Transverse colon (tissue), 4 donors: ENCODE measurements around the gene NEK2. TPM values are rescaled to one million over a fixed set of nuclear protein-coding genes. Genes with fewer than 3 reads are reported as not detected.
"Not testable (repeated sequence)": the region's sequence is repeated elsewhere in the genome, so short reads cannot be mapped to it uniquely, and the experiment has no call there.

Experiments used
- DNase-seq: peaks from one replicate; pipeline ENCODE4 v3.0.0-alpha.2; 2019
- H3K27ac ChIP-seq, 4 donors: fragments of 200-600 bp; sonication (generic); 2 replicates each; pipeline ENCODE4 v1.5.1; 2016 to 2018; ENCODE audit warnings: inconsistent platforms in 4 of 4
- H3K27me3 ChIP-seq: fragments of 200-600 bp; sonication (generic); 2 replicates; pipeline ENCODE4 v1.5.1; 2017; ENCODE audit warnings: inconsistent platforms
- H3K36me3 ChIP-seq, 4 donors: fragments of 200-600 bp; sonication (generic); 2 replicates each; pipeline ENCODE4 v1.5.1; 2017 to 2019; ENCODE audit warnings: inconsistent platforms in 4 of 4
- H3K4me1 ChIP-seq, 4 donors: fragments of 200-600 bp; sonication (generic); 2 replicates each; pipeline ENCODE4 v1.5.1; 2017 to 2020; ENCODE audit warnings: inconsistent platforms in 4 of 4
- H3K4me3 ChIP-seq, 4 donors: fragments of 200-600 bp; sonication (generic); 1 replicate in 1 of 4; 2 replicates in 3 of 4; pipeline versions ENCODE4 v1.5.1 to v1.6.1; 2017 to 2019; ENCODE audit warnings: inconsistent platforms in 4 of 4
- H3K9me3 ChIP-seq, 2 donors: fragments of 200-600 bp; sonication (generic); 2 replicates each; pipeline ENCODE4 v1.5.1; 2017 to 2019; ENCODE audit warnings: inconsistent platforms in 2 of 2
- EP300 ChIP-seq: sonication (generic); formaldehyde crosslinking; IDR thresholded peaks from one replicate; pipeline ENCODE4 v1.6.1; 2017; ENCODE audit warnings: antibody characterized with exemption, low read depth
- POLR2A ChIP-seq: fragments of 450-650 bp; IDR thresholded peaks from one replicate; pipeline ENCODE4 v1.6.1; 2016; ENCODE audit warnings: antibody characterized with exemption, mild to moderate bottlenecking, moderate library complexity
- POLR2AphosphoS5 ChIP-seq, 3 donors: sonication (generic); formaldehyde crosslinking; IDR thresholded peaks; one replicate each; pipeline ENCODE4 v1.6.1; 2016; ENCODE audit warnings: antibody characterized with exemption in 3 of 3
- WGBS, 2 donors: methylation state at CpG; one replicate each; pipeline ENCODE4 v1.1.5; 2018; ENCODE audit warnings: low coverage in 1 of 2; 5-methylcytosine and 5-hydroxymethylcytosine counted together
- in situ Hi-C, 4 donors: fragments of 200-750 bp; cut with MboI; loops; one replicate each; pipeline versions ENCODE4 v1.15.0 to v1.15.1; 2017; ENCODE audit warnings: low sequenced_read_pairs in 3 of 4, low pct_ligation_motif_present in 1 of 4, low pct_unique_long_range_greater_than_20kb in 1 of 4
- intact Hi-C: fragments of 100-400 bp; cut with DNase I; formaldehyde crosslinking; loops from one replicate; pipeline ENCODE4 v1.15.1; 2023; ENCODE audit warnings: low total_unique reads
- total RNA-seq, 4 donors: library from RNA; depleted of rRNA; stranded (reverse); fragments of >200 nt; gene quantifications; one replicate each; pipeline ENCODE4 v1.1.0, GENCODE V29; 2016
- TF ChIP-seq, protein P1 (sequence below), 5 experiments: fragments of 200-600 bp in 3 of 5; fragments of 450-650 bp in 2 of 5; sonication (generic) in 3 of 5; IDR thresholded peaks; 1 replicate in 2 of 5; 2 replicates in 3 of 5; pipeline ENCODE4 v1.5.1; 2016 to 2017; ENCODE audit warnings: antibody characterized with exemption in 5 of 5, inconsistent platforms in 3 of 5, mild to moderate bottlenecking in 2 of 5, moderate library complexity in 1 of 5

The NEK2 gene
- total RNA-seq, 4 donors from 2014 or later = 1.7 to 4.9 (median 2.1) TPM

DNA sequence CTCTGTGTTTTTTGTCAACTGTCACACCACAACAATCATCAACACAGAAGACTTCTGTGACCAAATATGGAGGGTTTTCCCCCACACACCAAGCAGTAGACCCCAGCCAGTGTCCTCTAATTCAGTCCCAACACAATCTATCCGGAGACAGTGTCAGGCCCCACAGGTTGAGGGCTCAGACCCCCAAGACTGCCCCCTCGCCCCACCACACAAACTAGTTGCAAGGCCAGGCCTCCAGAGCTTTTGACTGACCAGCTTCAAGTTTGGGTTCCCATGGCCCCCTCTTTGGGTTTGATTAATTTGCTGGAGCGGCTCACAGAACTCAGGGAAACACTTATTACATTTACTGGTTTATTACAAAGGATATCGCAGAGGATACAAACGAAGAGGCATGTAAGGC lies 37.2 kb downstream of the NEK2 start:
- WGBS, 2 donors = 89% methylated on average over 5 of the region's 5 CpGs; no CpG with 5 or more reads in 1 of the 2 donors
- Histone ChIP-seq H3K27me3 (no peaks in the 10 kb centered on the region), H3K9me3 (no peaks in the 10 kb centered on the region), H3K36me3 (no peaks in the 10 kb centered on the region), H3K27ac (no peak overlapping the region), H3K4me1 (peaks cover 0 to 4% (median 4%) of the 10 kb centered on the region in 4 donors), H3K4me3 (no peak overlapping the region)
- TF ChIP-seq POLR2A = no peak
- in situ Hi-C loops = no loop called here
- no peak for DNase-seq
- intact Hi-C loops = no loop called here

DNA sequence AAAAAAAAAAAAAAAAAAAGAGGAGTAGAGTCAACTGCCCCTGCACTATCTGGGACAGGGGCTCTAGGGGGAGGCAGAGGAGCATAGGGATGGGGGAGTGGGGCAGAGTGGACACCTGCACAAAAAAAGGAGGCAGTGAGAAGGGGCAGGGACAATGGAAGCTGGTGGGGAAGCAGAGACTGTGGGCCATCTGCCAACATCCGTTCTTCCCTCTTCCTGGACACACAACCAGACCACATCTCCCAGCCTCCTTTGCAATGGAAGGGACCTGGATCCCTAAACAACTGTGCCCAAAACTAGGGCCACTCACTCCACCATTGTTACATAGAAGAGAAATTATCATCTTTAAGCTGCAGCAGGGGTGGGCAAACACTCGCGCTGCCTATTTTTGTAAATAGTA lies 38.4 kb downstream of the NEK2 start:
- WGBS, 2 donors = 77 to 100% methylated on average over 2 to 3 of the region's 3 CpGs
- H3K27ac ChIP-seq = no peak overlapping the region
- no peaks in the 10 kb centered on the region for H3K27me3 ChIP-seq
- H3K9me3 ChIP-seq = no peaks in the 10 kb centered on the region
- no peak overlapping the region for H3K4me3 ChIP-seq
- TF ChIP-seq POLR2AphosphoS5 (IDR thresholded peaks at IDR 0.05) = no peak
- TF ChIP-seq, protein P1, sequence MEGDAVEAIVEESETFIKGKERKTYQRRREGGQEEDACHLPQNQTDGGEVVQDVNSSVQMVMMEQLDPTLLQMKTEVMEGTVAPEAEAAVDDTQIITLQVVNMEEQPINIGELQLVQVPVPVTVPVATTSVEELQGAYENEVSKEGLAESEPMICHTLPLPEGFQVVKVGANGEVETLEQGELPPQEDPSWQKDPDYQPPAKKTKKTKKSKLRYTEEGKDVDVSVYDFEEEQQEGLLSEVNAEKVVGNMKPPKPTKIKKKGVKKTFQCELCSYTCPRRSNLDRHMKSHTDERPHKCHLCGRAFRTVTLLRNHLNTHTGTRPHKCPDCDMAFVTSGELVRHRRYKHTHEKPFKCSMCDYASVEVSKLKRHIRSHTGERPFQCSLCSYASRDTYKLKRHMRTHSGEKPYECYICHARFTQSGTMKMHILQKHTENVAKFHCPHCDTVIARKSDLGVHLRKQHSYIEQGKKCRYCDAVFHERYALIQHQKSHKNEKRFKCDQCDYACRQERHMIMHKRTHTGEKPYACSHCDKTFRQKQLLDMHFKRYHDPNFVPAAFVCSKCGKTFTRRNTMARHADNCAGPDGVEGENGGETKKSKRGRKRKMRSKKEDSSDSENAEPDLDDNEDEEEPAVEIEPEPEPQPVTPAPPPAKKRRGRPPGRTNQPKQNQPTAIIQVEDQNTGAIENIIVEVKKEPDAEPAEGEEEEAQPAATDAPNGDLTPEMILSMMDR (IDR thresholded peaks at IDR 0.05) = no peak
- no peak for TF ChIP-seq POLR2A
- TF ChIP-seq EP300 = no peak
- in situ Hi-C loops (no loop called here), intact Hi-C loops (no loop called here)
- peaks cover 0 to 10% (median 7%) of the 10 kb centered on the region in 4 donors for H3K4me1 ChIP-seq
- no peaks in the 10 kb centered on the region for H3K36me3 ChIP-seq
- no peak for DNase-seq

DNA sequence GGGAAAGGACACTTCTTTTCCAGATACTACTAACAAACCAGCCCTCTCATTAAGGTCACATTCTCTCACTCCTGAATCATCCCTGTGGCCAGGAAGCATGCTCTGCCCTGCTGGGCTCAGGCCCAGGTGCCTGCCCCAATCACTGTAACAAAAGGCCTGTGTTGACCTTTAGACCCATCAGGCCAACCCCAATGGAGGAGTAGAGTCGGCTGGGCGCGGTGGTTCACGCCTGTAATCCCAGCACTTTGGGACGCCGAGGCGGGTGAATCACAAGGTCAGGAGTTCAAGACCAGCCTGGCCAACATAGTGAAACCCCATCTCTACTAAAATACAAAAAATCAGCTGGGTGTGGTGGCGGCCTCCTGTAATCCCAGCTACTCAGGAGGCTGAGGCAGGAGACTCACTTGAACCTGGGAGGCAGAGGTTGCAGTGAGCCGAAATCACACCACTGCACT lies 38.8 kb downstream of the NEK2 start:
- H3K4me1 ChIP-seq = peaks cover 0 to 10% (median 7%) of the 10 kb centered on the region in 4 donors
- peak; percentile 76 for DNase-seq
- WGBS, 2 donors = 64% methylated on average over 9 of the region's 9 CpGs; no CpG with 5 or more reads in 1 of the 2 donors
- peak in 1 of 3 donors; percentile 22 for TF ChIP-seq POLR2AphosphoS5 (IDR thresholded peaks at IDR 0.05)
- H3K36me3 ChIP-seq, intact Hi-C loops, H3K27me3 ChIP-seq, H3K4me3 ChIP-seq, H3K27ac ChIP-seq, in situ Hi-C loops, H3K9me3 ChIP-seq: not testable (repeated sequence)

DNA sequence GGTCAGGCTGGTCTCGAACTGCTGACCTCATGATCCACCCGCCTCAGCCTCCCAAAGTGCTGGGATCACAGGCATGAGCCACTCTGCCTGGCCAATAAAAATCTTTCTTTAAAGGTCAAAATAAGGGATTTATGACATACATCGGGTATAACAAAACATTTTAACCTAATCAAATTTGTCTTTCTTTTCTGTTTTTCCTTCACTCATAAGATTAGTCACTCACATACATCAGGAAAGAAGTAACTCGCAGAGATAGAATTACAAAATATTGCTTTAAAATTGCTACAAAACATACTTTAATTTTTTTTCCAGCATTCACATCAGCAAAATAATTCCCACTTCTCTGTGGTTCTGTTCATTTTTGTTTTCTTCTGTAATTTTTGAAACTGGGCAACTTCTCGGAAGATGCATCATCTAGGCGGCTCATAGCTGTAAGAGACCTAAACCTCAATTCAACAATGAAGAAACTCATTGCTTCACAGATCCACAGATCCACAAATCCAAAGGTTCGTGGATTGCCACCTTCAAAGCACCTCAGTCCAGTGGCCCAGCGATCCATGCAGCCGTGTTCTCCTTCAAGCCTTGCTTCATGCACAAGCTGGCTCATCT lies 39.7 kb downstream of the NEK2 start:
- no peak overlapping the region for H3K4me3 ChIP-seq
- H3K36me3 ChIP-seq = no peaks in the 10 kb centered on the region
- no peaks in the 10 kb centered on the region for H3K27me3 ChIP-seq
- in situ Hi-C loops (no loop called here), intact Hi-C loops (no loop called here)
- peaks cover 0 to 10% (median 7%) of the 10 kb centered on the region in 4 donors for H3K4me1 ChIP-seq
- DNase-seq = no peak
- 89 to 94% methylated on average over 8 to 9 of the region's 9 CpGs for WGBS, 2 donors
- no peak overlapping the region for H3K27ac ChIP-seq
- TF ChIP-seq POLR2A = no peak
- TF ChIP-seq POLR2AphosphoS5 (IDR thresholded peaks at IDR 0.05) = no peak
- TF ChIP-seq EP300 = no peak
- TF ChIP-seq, protein P1 (IDR thresholded peaks at IDR 0.05) = no peak
- no peaks in the 10 kb centered on the region for H3K9me3 ChIP-seq

DNA sequence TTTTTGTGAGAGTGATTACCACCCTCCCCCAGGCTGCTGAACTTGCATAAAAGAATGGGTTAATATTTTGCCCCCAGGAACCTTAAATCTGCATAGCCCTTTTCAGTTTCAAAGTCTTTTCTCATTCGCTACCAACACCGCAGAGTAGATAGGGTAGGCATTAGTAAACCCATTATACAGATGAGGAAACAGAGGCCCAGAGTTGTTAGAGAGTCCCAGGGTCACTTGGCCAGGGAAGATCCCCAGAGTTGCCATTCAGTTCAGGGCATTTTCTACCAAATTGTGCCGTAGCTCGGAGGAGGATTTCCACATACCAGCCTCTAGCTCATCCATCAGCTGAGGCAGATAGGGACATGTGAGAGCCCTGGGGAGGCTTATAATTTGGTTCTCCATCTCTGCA lies 40.5 kb downstream of the NEK2 start:
- TF ChIP-seq EP300 (no peak), POLR2AphosphoS5 (IDR thresholded peaks at IDR 0.05) (no peak), POLR2A (no peak)
- TF ChIP-seq, protein P1 (IDR thresholded peaks at IDR 0.05) = no peak
- WGBS, 2 donors = 91% methylated on average over 4 of the region's 4 CpGs; no CpG with 5 or more reads in 1 of the 2 donors
- no peak overlapping the region for H3K27ac ChIP-seq
- intact Hi-C loops = no loop called here
- DNase-seq = no peak
- H3K4me1 ChIP-seq = peaks cover 0 to 10% (median 7%) of the 10 kb centered on the region in 4 donors
- no peaks in the 10 kb centered on the region for H3K36me3 ChIP-seq
- no peaks in the 10 kb centered on the region for H3K9me3 ChIP-seq
- no peak overlapping the region for H3K4me3 ChIP-seq
- in situ Hi-C loops = no loop called here
- H3K27me3 ChIP-seq = no peaks in the 10 kb centered on the region
